Esophagus muscularis mucosa (tissue), 4 donors: ENCODE results near the gene BANK1. TPM values are rescaled to one million over a fixed set of nuclear protein-coding genes. Genes with fewer than 3 reads are reported as not detected.

Experiments used
- DNase-seq: peaks from one replicate; pipeline ENCODE4 v3.0.0-alpha.2; 2017; ENCODE audit errors: extremely low spot score
- H3K27ac ChIP-seq, 4 donors: fragments of 200-600 bp; sonication (generic); replicated peaks in 1 of 4; 1 replicate in 3 of 4; 2 replicates in 1 of 4; pipeline ENCODE4 v1.5.1; 2016 to 2019; ENCODE audit warnings: mild to moderate bottlenecking in 1 of 4
- H3K27me3 ChIP-seq, 4 donors: fragments of 200-600 bp; sonication (generic); one replicate each; pipeline versions ENCODE4 v1.5.1 to v1.6.0; 2016 to 2019
- H3K36me3 ChIP-seq, 4 donors: fragments of 200-600 bp; sonication (generic); one replicate each; pipeline ENCODE4 v1.5.1; 2016 to 2019
- H3K4me1 ChIP-seq, 4 donors: fragments of 200-600 bp; sonication (generic); one replicate each; pipeline ENCODE4 v1.5.1; 2016 to 2019
- H3K4me3 ChIP-seq, 4 donors: fragments of 200-600 bp; sonication (generic); 1 replicate in 2 of 4; 2 replicates in 2 of 4; pipeline ENCODE4 v1.5.1; 2016 to 2019; ENCODE audit warnings: mild to moderate bottlenecking in 4 of 4, moderate library complexity in 1 of 4
- H3K9me3 ChIP-seq, 4 donors: fragments of 200-600 bp; sonication (generic); 1 replicate in 3 of 4; 2 replicates in 1 of 4; pipeline ENCODE4 v1.5.1; 2016 to 2019
- EP300 ChIP-seq: sonication (generic); formaldehyde crosslinking; IDR thresholded peaks from one replicate; pipeline ENCODE4 v1.6.1; 2017; ENCODE audit warnings: antibody characterized with exemption
- POLR2A ChIP-seq: fragments of 450-650 bp; IDR thresholded peaks from one replicate; pipeline ENCODE4 v1.6.1; 2017; ENCODE audit warnings: antibody characterized with exemption, moderate library complexity, mild to moderate bottlenecking, low read depth
- POLR2AphosphoS5 ChIP-seq, 2 donors: sonication (generic); formaldehyde crosslinking; IDR thresholded peaks; one replicate each; pipeline ENCODE4 v1.6.1; 2017; ENCODE audit warnings: antibody characterized with exemption in 2 of 2
- WGBS: methylation state at CpG from one replicate; pipeline ENCODE4 v1.1.5; 2018; 5-methylcytosine and 5-hydroxymethylcytosine counted together
- intact Hi-C: fragments of 100-400 bp; cut with DNase I; formaldehyde crosslinking; loops from one replicate; pipeline ENCODE4 v1.15.1; 2023
- total RNA-seq, 4 donors: library from RNA; depleted of rRNA; stranded (reverse); fragments of >200 nt; gene quantifications; one replicate each; pipeline versions ENCODE4 v1.1.0 to v1.2.1, GENCODE V29; 2016
- TF ChIP-seq, protein P1 (sequence below), 3 experiments: fragments of 200-600 bp in 2 of 3; fragments of 450-650 bp in 1 of 3; sonication (generic) in 2 of 3; IDR thresholded peaks; one replicate each; pipeline ENCODE4 v1.5.1; 2017 to 2019; ENCODE audit warnings: antibody characterized with exemption in 3 of 3, mild to moderate bottlenecking in 2 of 3, moderate library complexity in 1 of 3

BANK1 gene
- total RNA-seq, 4 donors from 2014 or later: 0.45 to 2.7 (median 0.96) TPM

- no peak for DNase-seq
- 88% methylated on average over 4 of the region's 4 CpGs for WGBS
- no peak for TF ChIP-seq EP300
- no peak for TF ChIP-seq POLR2A
- TF ChIP-seq, protein P1, sequence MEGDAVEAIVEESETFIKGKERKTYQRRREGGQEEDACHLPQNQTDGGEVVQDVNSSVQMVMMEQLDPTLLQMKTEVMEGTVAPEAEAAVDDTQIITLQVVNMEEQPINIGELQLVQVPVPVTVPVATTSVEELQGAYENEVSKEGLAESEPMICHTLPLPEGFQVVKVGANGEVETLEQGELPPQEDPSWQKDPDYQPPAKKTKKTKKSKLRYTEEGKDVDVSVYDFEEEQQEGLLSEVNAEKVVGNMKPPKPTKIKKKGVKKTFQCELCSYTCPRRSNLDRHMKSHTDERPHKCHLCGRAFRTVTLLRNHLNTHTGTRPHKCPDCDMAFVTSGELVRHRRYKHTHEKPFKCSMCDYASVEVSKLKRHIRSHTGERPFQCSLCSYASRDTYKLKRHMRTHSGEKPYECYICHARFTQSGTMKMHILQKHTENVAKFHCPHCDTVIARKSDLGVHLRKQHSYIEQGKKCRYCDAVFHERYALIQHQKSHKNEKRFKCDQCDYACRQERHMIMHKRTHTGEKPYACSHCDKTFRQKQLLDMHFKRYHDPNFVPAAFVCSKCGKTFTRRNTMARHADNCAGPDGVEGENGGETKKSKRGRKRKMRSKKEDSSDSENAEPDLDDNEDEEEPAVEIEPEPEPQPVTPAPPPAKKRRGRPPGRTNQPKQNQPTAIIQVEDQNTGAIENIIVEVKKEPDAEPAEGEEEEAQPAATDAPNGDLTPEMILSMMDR (IDR thresholded peaks at IDR 0.05): no peak
- no peak for TF ChIP-seq POLR2AphosphoS5 (IDR thresholded peaks at IDR 0.05)
- intact Hi-C loops: no loop called here
- Histone ChIP-seq H3K4me1 (no peaks in the 10 kb centered on the region), H3K9me3 (peaks cover 0 to 9% (median 0%) of the 10 kb centered on the region in 4 donors), H3K4me3 (no peak overlapping the region), H3K27me3 (no peaks in the 10 kb centered on the region), H3K27ac (no peak overlapping the region), H3K36me3 (no peaks in the 10 kb centered on the region)
Measured at GRCh38 chr4:101910786-101911373, 120.3 kb downstream of the BANK1 start.

GRCh38 chr4:101911616-101912015, 121.1 kb downstream of the BANK1 start:
- intact Hi-C loops: no loop called here
- no peaks in the 10 kb centered on the region for H3K27me3 ChIP-seq
- no peaks in the 10 kb centered on the region for H3K36me3 ChIP-seq

DNA sequence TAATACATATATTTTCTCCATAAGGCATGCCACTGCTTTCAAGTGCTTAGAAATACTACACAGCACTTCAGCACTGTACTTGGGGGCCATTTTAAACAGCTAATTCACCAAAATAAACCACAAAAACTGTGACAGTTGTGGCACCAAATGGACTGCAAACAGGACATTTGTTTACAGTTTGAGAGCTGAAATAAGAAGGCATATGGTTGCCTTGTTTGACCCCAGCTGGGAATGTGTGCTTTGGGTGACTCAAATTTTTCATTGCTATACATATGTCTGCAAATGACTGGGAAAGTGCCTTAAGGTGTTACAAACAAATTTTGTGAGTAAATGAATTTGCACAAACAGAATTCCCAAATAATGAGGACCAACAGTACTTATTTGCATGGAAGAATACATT, 124.2 kb downstream of the BANK1 start:
- Histone ChIP-seq H3K9me3 (peaks cover 0 to 9% (median 0%) of the 10 kb centered on the region in 4 donors), H3K4me1 (no peaks in the 10 kb centered on the region), H3K4me3 (no peak overlapping the region), H3K36me3 (no peaks in the 10 kb centered on the region), H3K27ac (no peak overlapping the region), H3K27me3 (no peaks in the 10 kb centered on the region)
- no peak for DNase-seq
- intact Hi-C loops: no loop called here
- TF ChIP-seq POLR2AphosphoS5 (IDR thresholded peaks at IDR 0.05) (no peak), POLR2A (no peak), EP300 (no peak)
- TF ChIP-seq, protein P1 (IDR thresholded peaks at IDR 0.05): no peak

More at GRCh38 chr4:101911616-101912015, 121.1 kb downstream of the BANK1 start:
- Histone ChIP-seq H3K9me3 (peaks cover 0 to 9% (median 0%) of the 10 kb centered on the region in 4 donors), H3K4me3 (no peak overlapping the region), H3K4me1 (no peaks in the 10 kb centered on the region), H3K27ac (no peak overlapping the region)
- DNase-seq: no peak
- no peak for TF ChIP-seq POLR2AphosphoS5 (IDR thresholded peaks at IDR 0.05)
- TF ChIP-seq, protein P1 (IDR thresholded peaks at IDR 0.05): no peak
- no peak for TF ChIP-seq EP300
- no peak for TF ChIP-seq POLR2A

DNA sequence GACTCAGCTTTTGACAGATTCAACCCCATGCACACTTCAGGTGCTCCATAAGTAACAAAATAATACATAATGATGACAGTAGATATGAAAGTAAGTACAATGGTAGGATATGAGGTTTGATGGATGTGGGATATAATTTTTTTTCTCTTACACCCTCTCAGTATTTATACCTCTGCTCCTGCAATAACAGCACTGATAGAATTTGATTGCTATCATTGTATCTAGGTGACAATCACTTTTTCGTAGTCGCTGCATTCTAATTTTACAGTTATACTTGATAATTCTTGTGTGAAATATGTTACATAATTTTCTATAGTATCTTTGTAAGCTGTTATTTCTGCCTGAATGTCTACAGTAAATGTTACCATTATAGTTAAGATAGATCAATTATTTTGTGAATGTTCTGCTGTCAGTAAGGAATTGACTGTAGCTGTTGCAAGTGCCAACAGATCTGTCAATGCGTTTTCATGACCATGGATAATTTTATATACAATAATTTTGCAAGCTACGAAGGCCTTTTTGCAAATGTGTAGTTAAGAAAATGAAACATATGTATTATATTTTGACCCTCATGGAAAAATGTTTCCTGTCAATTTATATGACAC, 128.9 kb downstream of the BANK1 start:
- no peak overlapping the region for H3K4me3 ChIP-seq
- TF ChIP-seq EP300: no peak
- no peak for TF ChIP-seq POLR2A
- TF ChIP-seq, protein P1 (IDR thresholded peaks at IDR 0.05): no peak
- no peak for TF ChIP-seq POLR2AphosphoS5 (IDR thresholded peaks at IDR 0.05)
- intact Hi-C loops: no loop called here
- peaks cover 0 to 2% (median 0%) of the 10 kb centered on the region in 4 donors for H3K9me3 ChIP-seq
- no peak for DNase-seq
- H3K27ac ChIP-seq: no peak overlapping the region
- H3K4me1 ChIP-seq: no peaks in the 10 kb centered on the region
- H3K27me3 ChIP-seq: no peaks in the 10 kb centered on the region
- WGBS: 95% methylated on average over 4 of the region's 4 CpGs
- no peaks in the 10 kb centered on the region for H3K36me3 ChIP-seq

DNA sequence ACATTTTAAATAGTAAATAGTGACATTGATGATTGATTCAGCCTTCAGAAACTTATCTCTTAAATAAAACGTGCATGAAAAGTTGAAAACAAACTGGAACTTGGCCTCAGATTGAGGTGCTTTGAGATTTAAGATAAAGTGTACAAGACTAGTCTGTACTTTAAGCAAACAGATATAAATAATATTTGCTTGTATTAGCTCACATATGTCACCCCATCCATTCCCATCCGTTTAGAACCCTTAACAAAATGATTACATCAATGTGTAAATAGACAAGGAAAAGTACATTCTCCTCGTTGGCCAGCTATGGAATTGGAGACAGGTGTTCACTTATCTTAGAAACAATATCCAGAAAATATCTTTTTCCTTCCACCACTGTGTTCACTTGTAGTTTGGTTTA, 130.8 kb downstream of the BANK1 start:
- Histone ChIP-seq H3K4me1 (no peaks in the 10 kb centered on the region), H3K36me3 (no peaks in the 10 kb centered on the region), H3K4me3 (no peak overlapping the region), H3K27ac (no peak overlapping the region), H3K9me3 (no peaks in the 10 kb centered on the region), H3K27me3 (no peaks in the 10 kb centered on the region)
- DNase-seq: no peak
- TF ChIP-seq, protein P1 (IDR thresholded peaks at IDR 0.05): no peak
- no peak for TF ChIP-seq EP300
- TF ChIP-seq POLR2A: no peak
- no peak for TF ChIP-seq POLR2AphosphoS5 (IDR thresholded peaks at IDR 0.05)
- WGBS: 36% methylated on average over 3 of the region's 3 CpGs
- intact Hi-C loops: no loop called here
